HCT116 (cell line): Measurements from ENCODE around the gene PTPN1. TPM values are rescaled to one million over a fixed set of nuclear protein-coding genes. Genes with fewer than 3 reads are reported as not detected.

ENCODE experiments used
- ATAC-seq: fragments of 200-7000 bp; cut with Tn5 transposase; 2 replicates; pipeline ENCODE4 v1.9.1; 2020; ENCODE audit warnings: mild to moderate bottlenecking, moderate library complexity
- BruUV-seq: library from RNA; stranded (reverse); fragments of 400-500 nt; replicated peaks from 2 replicates; lab custom pipeline; 2021; lab: Mats Ljungman, UMichigan
- CTCF ChIA-PET: fragments of 300-600 bp; sonication (Branson Sonifier 250); formaldehyde crosslinking; loops from one replicate; lab custom pipeline; 2021; ENCODE audit warnings: antibody characterized with exemption; lab: Charles Lee
- POLR2A ChIA-PET: fragments of 300-600, 350-600 bp; sonication (Branson Sonifier 250); formaldehyde crosslinking; loops from one replicate; lab custom pipeline; 2021; ENCODE audit warnings: antibody characterized with exemption; lab: Charles Lee
- RAD21 ChIA-PET, 2 experiments: fragments of 300-600 bp; sonication (Branson Sonifier 250); formaldehyde crosslinking; loops; one replicate each; lab custom pipeline; 2023; ENCODE audit warnings: low total read pairs in 2 of 2; ENCODE audit not compliant: uncharacterized antibody in 2 of 2, unreplicated experiment in 2 of 2, low non-redundant PET in 1 of 2; lab: Charles Lee
- DNase-seq: peaks from one replicate; pipeline ENCODE4 v3.0.0-alpha.2; 2010; ENCODE audit warnings: low read depth, low spot score
- H2AFZ ChIP-seq: fragments of 200-600 bp; shearing (Covaris generic), sonication (generic); 2 replicates; pipeline ENCODE4 v1.6.1; 2017; ENCODE audit warnings: low read depth, mixed run types, mixed read lengths, antibody characterized with exemption, low read length; ENCODE audit not compliant: poor library complexity, severe bottlenecking
- H3K27ac ChIP-seq: 2 replicates; pipeline ENCODE4 v1.5.1; 2012; ENCODE audit warnings: low read depth, low read length
- H3K27me3 ChIP-seq: fragments of 200-600 bp; sonication (generic); 2 replicates; pipeline ENCODE4 v1.6.1; 2016; ENCODE audit warnings: mixed run types, low read length, mixed read lengths; ENCODE audit not compliant: insufficient read depth
- H3K36me3 ChIP-seq, 2 experiments: fragments of 200-500 bp in 1 of 2; fragments of 200-600 bp in 1 of 2; sonication (Bioruptor generic) in 1 of 2; sonication (generic) in 1 of 2; 2 replicates each; pipeline versions ENCODE4 v1.5.1 to v1.6.1; 2014 to 2016; ENCODE audit warnings: low read length in 2 of 2, inconsistent platforms in 1 of 2, mixed read lengths in 1 of 2, mixed run types in 1 of 2; ENCODE audit not compliant: insufficient read depth in 2 of 2, control insufficient read depth in 1 of 2
- H3K4me1 ChIP-seq, 2 experiments: fragments of 200-600 bp in 1 of 2; sonication (generic) in 1 of 2; 2 replicates each; pipeline versions ENCODE4 v1.5.1 to v1.6.1; 2012 to 2017; ENCODE audit warnings: low read length in 2 of 2, inconsistent platforms in 1 of 2, mild to moderate bottlenecking in 1 of 2, mixed read lengths in 1 of 2, mixed run types in 1 of 2, moderate library complexity in 1 of 2; ENCODE audit not compliant: insufficient read depth in 2 of 2, control insufficient read depth in 1 of 2
- H3K4me2 ChIP-seq: fragments of 200-600 bp; sonication (generic); 2 replicates; pipeline ENCODE4 v1.6.1; 2017; ENCODE audit warnings: mixed run types, low read length, mixed read lengths
- H3K4me3 ChIP-seq, 2 experiments: fragments of 200-600 bp in 1 of 2; sonication (generic) in 1 of 2; replicated peaks in 1 of 2; 2 replicates each; pipeline ENCODE4 v1.5.1; 2011 to 2016; ENCODE audit warnings: low read length in 2 of 2, control low read depth in 1 of 2, low read depth in 1 of 2, mild to moderate bottlenecking in 1 of 2, mixed read lengths in 1 of 2, mixed run types in 1 of 2
- H3K79me2 ChIP-seq: fragments of 200-600 bp; sonication (generic); 2 replicates; pipeline ENCODE4 v1.6.1; 2017; ENCODE audit warnings: mild to moderate bottlenecking, mixed run types, low read length, moderate library complexity, mixed read lengths; ENCODE audit not compliant: insufficient read depth
- H3K9ac ChIP-seq: fragments of 200-600 bp; sonication (generic); 2 replicates; pipeline ENCODE4 v1.6.1; 2016; ENCODE audit warnings: low read length, mixed read lengths
- H3K9me2 ChIP-seq: fragments of 200-600 bp; sonication (generic), shearing (Covaris generic); 2 replicates; pipeline ENCODE4 v1.6.1; 2017; ENCODE audit warnings: mixed run types, mild to moderate bottlenecking, moderate library complexity; ENCODE audit not compliant: insufficient read depth
- H3K9me3 ChIP-seq, 2 experiments: fragments of 200-500 bp in 1 of 2; fragments of 200-600 bp in 1 of 2; sonication (Bioruptor generic) in 1 of 2; sonication (generic) in 1 of 2; 2 replicates each; pipeline ENCODE4 v1.6.1; 2014 to 2017; ENCODE audit warnings: low read length in 2 of 2, mixed read lengths in 2 of 2, inconsistent platforms in 1 of 2, low read depth in 1 of 2, mild to moderate bottlenecking in 1 of 2, mixed run types in 1 of 2, moderate library complexity in 1 of 2; ENCODE audit not compliant: control insufficient read depth in 1 of 2, insufficient read depth in 1 of 2
- H4K20me1 ChIP-seq: fragments of 200-600 bp; sonication (generic), shearing (Covaris generic); 2 replicates; pipeline ENCODE4 v1.6.1; 2017; ENCODE audit warnings: mixed run types, mild to moderate bottlenecking, moderate library complexity; ENCODE audit not compliant: insufficient read depth
- ATF3 ChIP-seq: IDR thresholded peaks from 2 replicates; pipeline ENCODE4 v1.6.1; 2012
- CBX3 ChIP-seq: IDR thresholded peaks from 2 replicates; pipeline ENCODE4 v1.6.1; 2012; ENCODE audit warnings: low read depth
- CEBPB ChIP-seq: IDR thresholded peaks from 2 replicates; pipeline ENCODE4 v1.6.1; 2012; ENCODE audit warnings: low read depth
- CTCF ChIP-seq, 3 experiments: fragments of 200-600 bp in 1 of 3; sonication (generic) in 1 of 3; IDR thresholded peaks in 2 of 3; conservative IDR thresholded peaks in 1 of 3; 2 replicates each; pipeline ENCODE4 v1.5.1; 2012 to 2017; ENCODE audit warnings: low read depth in 2 of 3, low read length in 2 of 3, antibody characterized with exemption in 1 of 3, borderline replicate concordance in 1 of 3, control low read depth in 1 of 3, mild to moderate bottlenecking in 1 of 3, mixed read lengths in 1 of 3, mixed run types in 1 of 3, moderate library complexity in 1 of 3; ENCODE audit not compliant: insufficient read depth in 1 of 3
- EZH2 ChIP-seq: fragments of 200-600 bp; sonication (generic); IDR thresholded peaks from 2 replicates; pipeline ENCODE4 v1.6.1; 2017; ENCODE audit warnings: antibody characterized with exemption, mixed run types
- EZH2phosphoT487 ChIP-seq: fragments of 200-600 bp; IDR thresholded peaks from 2 replicates; pipeline ENCODE4 v1.6.1; 2018; ENCODE audit warnings: antibody characterized with exemption, borderline replicate concordance
- FOSL1 ChIP-seq: IDR thresholded peaks from 2 replicates; pipeline ENCODE4 v1.6.1; 2012; ENCODE audit warnings: low read depth
- JUND ChIP-seq: IDR thresholded peaks from 2 replicates; pipeline ENCODE4 v1.6.1; 2012
- POLR2A ChIP-seq: IDR thresholded peaks from 2 replicates; pipeline ENCODE4 v1.7.0; 2011; ENCODE audit warnings: borderline replicate concordance; ENCODE audit not compliant: insufficient read depth, insufficient read length; ENCODE audit errors: extremely low read depth
- POLR2AphosphoS5 ChIP-seq: IDR thresholded peaks from 2 replicates; pipeline ENCODE4 v1.6.1; 2011; ENCODE audit warnings: mild to moderate bottlenecking, low read depth, low read length, moderate library complexity
- RAD21 ChIP-seq: IDR thresholded peaks from 2 replicates; pipeline ENCODE4 v1.6.1; 2012; ENCODE audit warnings: low read depth, mild to moderate bottlenecking
- REST ChIP-seq: IDR thresholded peaks from 2 replicates; pipeline ENCODE4 v1.6.1; 2012; ENCODE audit warnings: low read depth
- SIN3A ChIP-seq: IDR thresholded peaks from 2 replicates; pipeline ENCODE4 v1.6.1; 2012; ENCODE audit warnings: low read depth
- SP1 ChIP-seq: IDR thresholded peaks from 2 replicates; pipeline ENCODE4 v1.6.1; 2012; ENCODE audit warnings: low read depth
- SRF ChIP-seq: IDR thresholded peaks from 2 replicates; pipeline ENCODE4 v1.6.1; 2012; ENCODE audit warnings: low read depth
- TCF7L2 ChIP-seq: IDR thresholded peaks from 2 replicates; pipeline ENCODE4 v1.7.0; 2011; ENCODE audit warnings: borderline replicate concordance, inconsistent platforms; ENCODE audit not compliant: insufficient read depth, insufficient read length; ENCODE audit errors: extremely low read depth
- ZBTB33 ChIP-seq: IDR thresholded peaks from 2 replicates; pipeline ENCODE4 v1.6.1; 2011; ENCODE audit warnings: mild to moderate bottlenecking, low read length, moderate library complexity; ENCODE audit not compliant: insufficient replicate concordance; ENCODE audit errors: extremely low read depth
- ZFX ChIP-seq: fragments of 450-650 bp; IDR thresholded peaks from 2 replicates; pipeline ENCODE4 v1.6.1; 2017
- ZNF274 ChIP-seq: fragments of 200-500 bp; sonication (Bioruptor generic); IDR thresholded peaks from 2 replicates; pipeline ENCODE4 v1.6.1; 2014; ENCODE audit warnings: mild to moderate bottlenecking, low read depth, low read length, inconsistent platforms
- intact Hi-C: fragments of 100-400 bp; cut with micrococcal nuclease; formaldehyde crosslinking; loops from 2 replicates; pipeline ENCODE4 v1.10.0; 2022
- total RNA-seq: library from RNA; stranded (reverse); gene quantifications from one replicate; pipeline ENCODE4 v1.2.1, GENCODE V29; 2021; ENCODE audit not compliant: unreplicated experiment

The PTPN1 gene
- total RNA-seq, 1 experiment from 2014 or later, result 47.5 TPM

GRCh38 chr20:50488236-50488806 lies 21.9 kb upstream of the PTPN1 start:
- TF ChIP-seq ZFX, result no peak
- no peak for TF ChIP-seq CBX3
- no peak for TF ChIP-seq SRF
- no peak for TF ChIP-seq ATF3
- TF ChIP-seq EZH2, result no peak
- TF ChIP-seq POLR2AphosphoS5, result no peak
- no peak for TF ChIP-seq POLR2A
- no peak for TF ChIP-seq EZH2phosphoT487
- TF ChIP-seq SP1, result no peak
- no peak for TF ChIP-seq RAD21
- no peak for TF ChIP-seq JUND
- no peak for TF ChIP-seq REST
- no peak for TF ChIP-seq CEBPB
- no peak for TF ChIP-seq TCF7L2
- TF ChIP-seq ZNF274, result no peak
- TF ChIP-seq FOSL1, result no peak
- TF ChIP-seq ZBTB33, result no peak
- no peak for TF ChIP-seq SIN3A
- no peak for TF ChIP-seq CTCF (IDR thresholded peaks at IDR 0.05 in 2 of 3, conservative IDR thresholded peaks at IDR 0.05 in 1 of 3; ENCODE audit: borderline replicate concordance in 1 of 3, insufficient read depth in 1 of 3, low read depth in 2 of 3, low read length in 2 of 3)
- H3K4me1 ChIP-seq, result peaks cover 19 to 42% of the 10 kb centered on the region in 2 experiments
- H3K9me2 ChIP-seq, result no peaks in the 10 kb centered on the region
- BruUV-seq, result no TSS peak
- H3K4me3 ChIP-seq, result no peak overlapping the region
- H3K27me3 ChIP-seq, result no peaks in the 10 kb centered on the region
- H4K20me1 ChIP-seq, result no peaks in the 10 kb centered on the region
- H2AFZ ChIP-seq, result no peak overlapping the region
- no peaks in the 10 kb centered on the region for H3K9me3 ChIP-seq
- ATAC-seq (no peak), DNase-seq (no peak)
- ChIA-PET POLR2A (no interaction called here), RAD21 (no interaction called here), CTCF (interaction anchor here (1.0 kb wide), 1 partner anchor 13 kb away, joined by 3 read pairs; no protein-coding TSS in a partner anchor)
- no peaks in the 10 kb centered on the region for H3K36me3 ChIP-seq
- H3K4me2 ChIP-seq, result no peak overlapping the region
- no peaks in the 10 kb centered on the region for H3K79me2 ChIP-seq
- no peak overlapping the region for H3K27ac ChIP-seq
- intact Hi-C loops, result no loop called here
- no peak overlapping the region for H3K9ac ChIP-seq
